Activated naive CD4-positive, alpha-beta T cell treated with Interleukin-2 at 50 U/mL for 16 hours (primary cell): Measurements from ENCODE around the gene MAP1B.

Source experiments
- DNase-seq: peaks from one replicate; pipeline ENCODE4 v3.0.0-alpha.2; 2020

MAP1B gene

DNA sequence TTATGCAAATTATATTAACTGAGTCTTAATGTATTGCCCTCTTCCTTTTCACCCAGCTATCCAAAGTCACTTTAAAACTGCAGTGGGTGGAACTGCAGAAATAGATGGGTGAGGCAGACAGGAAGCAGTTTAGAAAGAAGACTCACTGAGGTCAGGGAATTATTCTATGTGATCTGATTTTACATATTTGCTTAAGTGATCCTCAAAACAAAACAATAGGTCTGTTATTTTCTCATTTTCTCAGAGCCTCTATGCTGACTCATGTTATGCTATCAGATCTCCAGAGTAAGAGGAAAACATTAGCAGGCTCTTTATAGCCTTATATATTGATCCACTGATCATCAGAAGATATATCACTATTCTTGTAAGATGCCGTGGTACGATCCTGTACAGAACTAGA is 149.3 kb downstream of the MAP1B start:
- no peak for DNase-seq
